ENCODE data around the gene RELN.

Gene RELN

GRCh38 chr7:103423467-103424179 lies 565.8 kb downstream of the RELN start:
- TF ChIP-seq EZH2 (IDR thresholded peaks at IDR 0.05; ENCODE audit: borderline replicate concordance, low read length), result no peak
- no peak for TF ChIP-seq CTCF (IDR thresholded peaks at IDR 0.05; ENCODE audit: low read length)
- Histone ChIP-seq H4K20me1 (ENCODE audit: insufficient read depth, low read length) (no peaks in the 10 kb centered on the region), H3K79me2 (ENCODE audit: insufficient read depth, low read length) (no peaks in the 10 kb centered on the region), H3K4me2 (ENCODE audit: low read length) (no peak overlapping the region), H3K27me3 (ENCODE audit: insufficient read depth, low read length) (no peaks in the 10 kb centered on the region), H3K9ac (ENCODE audit: low read length) (no peak overlapping the region), H2AFZ (ENCODE audit: low read length) (no peak overlapping the region), H3K36me3 (ENCODE audit: insufficient read depth, low read length) (no peaks in the 10 kb centered on the region), H3K4me3 (ENCODE audit: low read depth, low read length, poor library complexity, severe bottlenecking) (no peak overlapping the region), H3K9me2 (ENCODE audit: low read depth, low read length) (no peaks in the 10 kb centered on the region), H3K27ac (ENCODE audit: low read depth, low read length, poor library complexity, severe bottlenecking) (no peak overlapping the region), H3K9me3 (ENCODE audit: low read length) (no peaks in the 10 kb centered on the region), H3F3A (ENCODE audit: insufficient read depth, low read length) (no peaks in the 10 kb centered on the region), H3K4me1 (ENCODE audit: insufficient read depth, low read length, severe bottlenecking) (no peaks in the 10 kb centered on the region)

All from OCI-LY1 (cell line).